GM18517 (cell line): ENCODE results near the gene UQCRHL.
"Not testable (repeated sequence)": the region's sequence is repeated elsewhere in the genome, so short reads cannot be mapped to it uniquely, and the experiment has no call there.

Experiments used
- ATAC-seq: cut with Tn5 transposase; IDR thresholded peaks from one replicate; pipeline ENCODE4 v1.9.1; 2021; ENCODE audit warnings: mild to moderate bottlenecking, moderate library complexity; ENCODE audit not compliant: unreplicated experiment

UQCRHL gene

GRCh38 chr1:15835741-15836510 lies 28.5 kb upstream of the UQCRHL start:
- peak; percentile 39 for ATAC-seq

GRCh38 chr1:15835205-15835740 lies 27.8 kb upstream of the UQCRHL start:
- peak; percentile 19 for ATAC-seq

GRCh38 chr1:15834406-15835204 lies 27.2 kb upstream of the UQCRHL start:
- ATAC-seq = peak; percentile 35

- no peak for ATAC-seq
Observed at GRCh38 chr1:15833842-15834405, 26.5 kb upstream of the UQCRHL start.

GRCh38 chr1:15833069-15833679 lies 25.7 kb upstream of the UQCRHL start:
- no peak for ATAC-seq

GRCh38 chr1:15830258-15830657 lies 22.8 kb upstream of the UQCRHL start:
- no peak for ATAC-seq

- ATAC-seq = not testable (repeated sequence)
Observed at GRCh38 chr1:15828931-15829330, 21.5 kb upstream of the UQCRHL start.

GRCh38 chr1:15827567-15827966 lies 20.1 kb upstream of the UQCRHL start:
- ATAC-seq = not testable (repeated sequence)

GRCh38 chr1:15826810-15827507 lies 19.5 kb upstream of the UQCRHL start:
- no peak for ATAC-seq

- no peak for ATAC-seq
Observed at GRCh38 chr1:15825800-15826199, 18.4 kb upstream of the UQCRHL start.

- ATAC-seq = no peak
Observed at GRCh38 chr1:15820478-15820877, 13.0 kb upstream of the UQCRHL start.

- no peak for ATAC-seq
Observed at GRCh38 chr1:15816674-15817073, 9.2 kb upstream of the UQCRHL start.

- no peak for ATAC-seq
Observed at GRCh38 chr1:15810073-15810472, 2.6 kb upstream of the UQCRHL start.

GRCh38 chr1:15808955-15809354 lies 1.5 kb upstream of the UQCRHL start:
- no peak for ATAC-seq

GRCh38 chr1:15807121-15807520 lies 328 bp downstream of the UQCRHL start:
- ATAC-seq = no peak

- ATAC-seq = no peak
Observed at GRCh38 chr1:15804060-15804459, 3.4 kb downstream of the UQCRHL start.

- ATAC-seq = no peak
Observed at GRCh38 chr1:15803380-15803779, 4.1 kb downstream of the UQCRHL start.

GRCh38 chr1:15802234-15802965 lies 5.0 kb downstream of the UQCRHL start:
- ATAC-seq = no peak

- no peak for ATAC-seq
Observed at GRCh38 chr1:15799928-15800835, 7.3 kb downstream of the UQCRHL start.
